GM13976 (cell line): ENCODE measurements around the gene NEU4.
"Not testable (repeated sequence)": the region's sequence is repeated elsewhere in the genome, so short reads cannot be mapped to it uniquely, and the experiment has no call there.

Experiments
- DNase-seq: peaks from one replicate; pipeline ENCODE4 v3.0.0; 2012; ENCODE audit warnings: low spot score
- in situ Hi-C: fragments of 300-500 bp; cut with MboI; formaldehyde crosslinking; loops from one replicate; pipeline ENCODE4 v1.12.0; 2022; ENCODE audit warnings: low sequenced_read_pairs, mixed read lengths, inconsistent platforms; ENCODE audit not compliant: unreplicated experiment
- TF ChIP-seq, protein P1 (sequence below): IDR thresholded peaks from 2 replicates; pipeline ENCODE4 v1.5.1; 2012; ENCODE audit warnings: borderline replicate concordance, mild to moderate bottlenecking; ENCODE audit not compliant: insufficient read depth; ENCODE audit errors: extremely low read depth, missing control alignments, control extremely low read depth

Gene NEU4, protein sequence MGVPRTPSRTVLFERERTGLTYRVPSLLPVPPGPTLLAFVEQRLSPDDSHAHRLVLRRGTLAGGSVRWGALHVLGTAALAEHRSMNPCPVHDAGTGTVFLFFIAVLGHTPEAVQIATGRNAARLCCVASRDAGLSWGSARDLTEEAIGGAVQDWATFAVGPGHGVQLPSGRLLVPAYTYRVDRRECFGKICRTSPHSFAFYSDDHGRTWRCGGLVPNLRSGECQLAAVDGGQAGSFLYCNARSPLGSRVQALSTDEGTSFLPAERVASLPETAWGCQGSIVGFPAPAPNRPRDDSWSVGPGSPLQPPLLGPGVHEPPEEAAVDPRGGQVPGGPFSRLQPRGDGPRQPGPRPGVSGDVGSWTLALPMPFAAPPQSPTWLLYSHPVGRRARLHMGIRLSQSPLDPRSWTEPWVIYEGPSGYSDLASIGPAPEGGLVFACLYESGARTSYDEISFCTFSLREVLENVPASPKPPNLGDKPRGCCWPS

DNA sequence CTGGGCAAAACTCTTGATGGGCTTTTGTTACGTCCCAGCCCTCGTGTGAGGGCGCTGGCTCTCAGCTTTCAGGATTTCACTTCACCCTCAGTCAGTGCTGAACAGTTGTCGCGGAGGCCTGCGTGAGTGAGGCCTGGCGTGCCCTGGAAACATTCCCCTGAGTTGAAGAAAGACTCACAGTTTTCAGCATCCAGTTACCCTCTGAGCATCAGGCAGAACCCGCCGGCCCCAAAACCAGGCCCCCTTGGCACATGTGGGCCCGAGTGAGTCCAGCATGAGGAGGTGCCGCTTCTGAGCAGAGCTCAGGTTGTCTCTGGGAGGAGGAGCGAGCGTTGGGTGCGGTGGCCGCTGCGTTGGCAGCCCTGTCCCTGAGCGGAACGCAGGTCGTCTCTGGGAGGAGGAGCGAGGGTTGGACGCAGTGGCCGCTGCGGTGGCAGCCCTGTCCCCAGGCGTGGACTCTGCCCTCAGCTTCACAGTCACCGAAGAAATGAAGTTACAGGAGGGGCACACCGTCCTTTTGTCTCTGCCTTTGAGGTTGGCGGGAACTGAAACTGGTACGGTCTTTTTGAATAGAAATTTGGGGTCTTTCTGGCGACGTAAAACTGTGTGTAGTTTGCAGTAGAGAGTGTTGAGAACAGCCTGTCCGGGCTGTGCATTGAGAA, at the start of gene NEU4:
Gene NEU4, plus strand, starts transcription at position 473 of the 662 bp plus-strand sequence. CDS start 5,292 bp downstream, outside the sequence.
- in situ Hi-C loops: no loop called here
- TF ChIP-seq, protein P1, sequence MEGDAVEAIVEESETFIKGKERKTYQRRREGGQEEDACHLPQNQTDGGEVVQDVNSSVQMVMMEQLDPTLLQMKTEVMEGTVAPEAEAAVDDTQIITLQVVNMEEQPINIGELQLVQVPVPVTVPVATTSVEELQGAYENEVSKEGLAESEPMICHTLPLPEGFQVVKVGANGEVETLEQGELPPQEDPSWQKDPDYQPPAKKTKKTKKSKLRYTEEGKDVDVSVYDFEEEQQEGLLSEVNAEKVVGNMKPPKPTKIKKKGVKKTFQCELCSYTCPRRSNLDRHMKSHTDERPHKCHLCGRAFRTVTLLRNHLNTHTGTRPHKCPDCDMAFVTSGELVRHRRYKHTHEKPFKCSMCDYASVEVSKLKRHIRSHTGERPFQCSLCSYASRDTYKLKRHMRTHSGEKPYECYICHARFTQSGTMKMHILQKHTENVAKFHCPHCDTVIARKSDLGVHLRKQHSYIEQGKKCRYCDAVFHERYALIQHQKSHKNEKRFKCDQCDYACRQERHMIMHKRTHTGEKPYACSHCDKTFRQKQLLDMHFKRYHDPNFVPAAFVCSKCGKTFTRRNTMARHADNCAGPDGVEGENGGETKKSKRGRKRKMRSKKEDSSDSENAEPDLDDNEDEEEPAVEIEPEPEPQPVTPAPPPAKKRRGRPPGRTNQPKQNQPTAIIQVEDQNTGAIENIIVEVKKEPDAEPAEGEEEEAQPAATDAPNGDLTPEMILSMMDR: no peak
- no peak for DNase-seq

DNA sequence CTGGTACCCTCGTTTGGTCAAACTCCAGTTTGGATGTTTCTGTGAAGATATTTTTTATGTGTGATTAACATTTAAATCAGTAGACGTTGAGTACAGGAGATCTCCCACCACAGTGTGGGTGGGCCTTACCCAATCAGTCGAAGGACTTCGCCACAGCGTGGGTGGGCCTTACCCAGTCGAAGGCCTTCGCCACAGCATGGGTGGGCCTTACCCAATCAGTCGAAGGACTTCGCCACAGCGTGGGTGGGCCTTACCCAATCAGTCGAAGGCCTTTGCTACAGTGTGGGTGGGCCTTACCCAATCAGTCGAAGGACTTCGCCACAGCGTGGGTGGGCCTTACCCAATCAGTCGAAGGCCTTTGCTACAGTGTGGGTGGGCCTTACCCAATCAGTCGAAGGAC, 49.1 kb upstream of the NEU4 start:
- DNase-seq, in situ Hi-C loops: not testable (repeated sequence)

DNA sequence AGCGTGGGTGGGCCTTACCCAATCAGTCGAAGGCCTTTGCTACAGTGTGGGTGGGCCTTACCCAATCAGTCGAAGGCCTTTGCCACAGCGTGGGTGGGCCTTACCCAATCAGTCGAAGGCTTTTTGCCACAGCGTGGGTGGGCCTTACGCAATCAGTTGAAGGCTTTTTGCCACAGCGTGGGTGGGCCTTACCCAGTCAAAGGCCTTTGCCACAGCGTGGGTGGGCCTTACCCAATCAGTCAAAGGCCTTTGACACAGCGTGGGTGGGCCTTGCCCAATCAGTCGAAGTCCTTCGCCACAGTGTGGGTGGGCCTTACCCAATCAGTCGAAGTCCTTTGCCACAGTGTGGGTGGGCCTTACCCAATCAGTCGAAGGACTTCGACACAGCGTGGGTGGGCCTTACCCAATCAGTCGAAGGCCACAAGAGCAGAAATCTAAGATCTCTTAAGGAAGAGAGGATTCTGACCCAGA, 48.7 kb upstream of the NEU4 start:
- DNase-seq: no peak

DNA sequence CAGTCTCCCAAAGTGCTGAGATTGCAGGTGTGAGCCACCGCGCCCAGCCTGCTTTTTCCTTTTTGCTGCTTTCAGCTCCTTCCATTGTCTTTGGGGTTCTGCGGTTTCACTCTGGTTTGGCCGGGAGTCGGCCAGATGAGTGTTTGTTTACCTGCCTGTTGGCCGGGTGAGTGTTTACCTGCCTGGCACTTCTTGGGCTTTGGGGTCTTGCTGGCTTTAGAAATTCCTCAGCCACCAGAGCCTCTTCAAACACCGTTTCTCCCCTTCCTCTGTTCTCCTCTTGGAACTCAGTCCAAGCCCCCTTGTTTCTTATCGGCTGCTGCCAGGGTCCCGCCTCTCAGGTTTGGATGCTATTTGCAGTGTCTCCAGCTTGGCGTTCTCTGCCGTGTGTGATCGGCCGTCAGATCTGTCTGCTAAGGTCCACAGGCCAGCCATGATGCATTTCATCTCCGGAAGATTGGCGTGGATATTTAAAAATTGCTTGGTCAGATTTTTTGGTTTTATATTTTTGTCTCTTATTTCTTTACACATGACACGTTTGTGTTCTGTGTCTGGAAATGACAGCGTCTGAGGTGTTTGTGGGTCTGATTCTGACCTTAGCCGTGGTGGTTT, 46.6 kb upstream of the NEU4 start:
- TF ChIP-seq, protein P1: no peak
- in situ Hi-C loops: no loop called here
- no peak for DNase-seq

More for the DNA sequence above, 48.7 kb upstream of the NEU4 start:
- TF ChIP-seq, protein P1: no peak
- in situ Hi-C loops: no loop called here

DNA sequence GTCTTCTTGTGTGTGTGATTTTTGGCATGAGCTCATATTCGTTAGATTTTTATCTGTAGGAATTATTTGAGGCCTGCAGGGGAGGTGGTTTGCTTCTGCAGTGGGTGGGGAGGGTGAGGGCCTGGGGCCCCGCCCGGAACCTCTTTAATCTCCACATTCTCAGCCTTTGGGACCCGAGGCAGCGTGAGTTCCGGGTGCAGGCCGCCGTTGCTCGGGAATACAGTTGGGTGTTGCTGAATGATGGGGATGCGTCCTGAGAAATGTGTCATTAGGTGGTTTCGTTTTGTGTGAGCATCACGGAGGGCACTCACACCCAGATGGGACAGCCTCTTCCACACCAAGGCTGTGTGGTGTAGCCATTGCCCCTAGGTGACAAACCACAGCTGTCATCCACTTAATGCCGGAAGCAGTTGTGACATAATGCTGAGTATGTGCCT, 46.0 kb upstream of the NEU4 start:
- DNase-seq: no peak

DNA sequence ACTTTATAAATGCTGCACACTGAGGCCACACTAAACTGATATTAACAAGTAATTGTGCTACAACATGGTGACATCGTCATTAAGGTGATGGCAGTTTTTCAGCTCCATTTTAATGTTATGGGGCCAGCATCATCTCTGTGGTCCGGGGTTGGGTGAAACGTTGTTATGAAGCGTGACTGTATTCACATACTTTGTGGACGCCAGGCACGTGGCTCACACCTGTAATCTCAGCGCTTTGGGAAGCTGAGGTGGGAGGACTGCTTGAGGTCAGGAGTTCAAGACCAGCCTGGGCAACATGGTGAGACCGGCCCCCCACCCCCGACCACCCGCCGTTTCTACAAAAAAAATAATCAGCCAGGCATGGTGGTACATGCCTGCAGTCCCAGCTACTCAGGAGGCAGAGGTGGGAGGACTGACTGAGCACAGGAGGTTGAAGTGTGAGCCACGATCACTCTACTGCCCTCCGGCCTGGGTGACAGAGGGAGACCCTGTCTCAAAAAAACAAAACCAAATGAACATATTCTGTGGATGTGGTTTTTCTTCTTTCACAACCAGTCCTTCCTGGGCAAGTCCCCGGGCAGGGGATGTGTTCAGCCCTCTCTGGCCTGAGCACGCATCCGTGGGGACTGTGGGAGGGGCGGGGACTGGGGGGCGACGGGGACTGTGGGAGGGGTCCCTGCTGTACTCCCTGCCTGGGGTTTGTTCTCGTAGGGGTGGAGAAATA, 45.3 kb upstream of the NEU4 start:
- in situ Hi-C loops: no loop called here
- no peak for DNase-seq
- TF ChIP-seq, protein P1: no peak

More for the DNA sequence above, 46.0 kb upstream of the NEU4 start:
- in situ Hi-C loops: no loop called here
- TF ChIP-seq, protein P1: no peak
